SK-N-SH treated with all-trans-retinoic acid at 6 μM for 48 hours (cell line): ENCODE data around the gene ZBTB7C.

Experiments
- ATAC-seq: fragments of 200-7000 bp; cut with Tn5 transposase; 3 replicates; pipeline ENCODE4 v1.9.1; 2020; ENCODE audit warnings: mild to moderate bottlenecking, moderate library complexity
- ARNTL ChIP-seq: fragments of 450-650 bp; formaldehyde crosslinking; IDR thresholded peaks from 2 replicates; pipeline ENCODE4 v1.5.0; 2020; ENCODE audit warnings: low read depth, mild to moderate bottlenecking, moderate library complexity, borderline replicate concordance
- CSDC2 ChIP-seq: fragments of 250-450 bp; sonication (Bioruptor Pico); IDR thresholded peaks from 2 replicates; pipeline ENCODE4 v1.5.0; 2020; ENCODE audit warnings: mild to moderate bottlenecking, moderate library complexity
- ESRRG ChIP-seq: fragments of 250-450 bp; sonication (Bioruptor Pico); IDR thresholded peaks from 2 replicates; pipeline ENCODE4 v1.6.1; 2021; ENCODE audit warnings: mild to moderate bottlenecking
- GLIS3 ChIP-seq: fragments of 250-450 bp; sonication (Bioruptor Pico); IDR thresholded peaks from 2 replicates; pipeline ENCODE4 v1.5.0; 2020; ENCODE audit warnings: mild to moderate bottlenecking, moderate library complexity
- ISL1 ChIP-seq: fragments of 250-450 bp; sonication (Bioruptor Pico); IDR thresholded peaks from 2 replicates; pipeline ENCODE4 v2.1.2; 2022; ENCODE audit warnings: mild to moderate bottlenecking, moderate library complexity
- POU6F1 ChIP-seq: fragments of 250-450 bp; sonication (Bioruptor Pico); IDR thresholded peaks from 2 replicates; pipeline ENCODE4 v1.8.0; 2021; ENCODE audit warnings: low read depth, mild to moderate bottlenecking, moderate library complexity, borderline replicate concordance
- PPARA ChIP-seq: fragments of 250-450 bp; sonication (Bioruptor Pico); IDR thresholded peaks from 2 replicates; pipeline ENCODE4 v1.5.0; 2020; ENCODE audit warnings: mild to moderate bottlenecking, borderline replicate concordance
- RARB ChIP-seq: fragments of 250-450 bp; sonication (Bioruptor Pico); IDR thresholded peaks from 2 replicates; pipeline ENCODE4 v1.8.0; 2021; ENCODE audit warnings: mild to moderate bottlenecking, moderate library complexity
- TCF4 ChIP-seq: fragments of 250-450 bp; sonication (Bioruptor Pico); IDR thresholded peaks from 2 replicates; pipeline ENCODE4 v1.8.0; 2021; ENCODE audit warnings: mild to moderate bottlenecking, moderate library complexity, borderline replicate concordance
- TOX ChIP-seq: fragments of 250-450 bp; sonication (Bioruptor Pico); IDR thresholded peaks from 2 replicates; pipeline ENCODE4 v1.8.0; 2021; ENCODE audit warnings: mild to moderate bottlenecking, moderate library complexity, borderline replicate concordance
- ZFP3 ChIP-seq: fragments of 250-450 bp; sonication (Bioruptor Pico); IDR thresholded peaks from 2 replicates; pipeline ENCODE4 v1.5.0; 2020; ENCODE audit warnings: mild to moderate bottlenecking, moderate library complexity
- ZFP30 ChIP-seq: fragments of 450-650 bp; formaldehyde crosslinking; IDR thresholded peaks from 2 replicates; pipeline ENCODE4 v1.5.0; 2022; ENCODE audit warnings: mild to moderate bottlenecking, moderate library complexity
- ZNF8 ChIP-seq: fragments of 450-650 bp; formaldehyde crosslinking; IDR thresholded peaks from 2 replicates; pipeline ENCODE4 v1.5.0; 2020; ENCODE audit warnings: mild to moderate bottlenecking, moderate library complexity
- TF ChIP-seq, protein P1 (sequence below): fragments of 250-450 bp; sonication (Bioruptor Pico); IDR thresholded peaks from 2 replicates; pipeline ENCODE4 v1.5.1; 2020; ENCODE audit warnings: low read depth, mild to moderate bottlenecking, moderate library complexity
- TF ChIP-seq, protein P2 (sequence below): fragments of 250-450 bp; sonication (Bioruptor Pico); IDR thresholded peaks from 2 replicates; pipeline ENCODE4 v1.8.0; 2020; ENCODE audit warnings: mild to moderate bottlenecking, moderate library complexity, borderline replicate concordance
- TF ChIP-seq, protein P3 (sequence below): fragments of 250-450 bp; sonication (Bioruptor Pico); IDR thresholded peaks from 2 replicates; pipeline ENCODE4 v1.5.0; 2020; ENCODE audit warnings: mild to moderate bottlenecking, moderate library complexity
- TF ChIP-seq, protein P4 (sequence below): fragments of 250-450 bp; sonication (Bioruptor Pico); IDR thresholded peaks from 2 replicates; pipeline ENCODE4 v1.5.1; 2021; ENCODE audit warnings: mild to moderate bottlenecking, moderate library complexity

The ZBTB7C gene

GRCh38 chr18:48138210-48138609 is 271.0 kb downstream of the ZBTB7C start (continued):
- TF ChIP-seq ESRRG: no peak

DNA sequence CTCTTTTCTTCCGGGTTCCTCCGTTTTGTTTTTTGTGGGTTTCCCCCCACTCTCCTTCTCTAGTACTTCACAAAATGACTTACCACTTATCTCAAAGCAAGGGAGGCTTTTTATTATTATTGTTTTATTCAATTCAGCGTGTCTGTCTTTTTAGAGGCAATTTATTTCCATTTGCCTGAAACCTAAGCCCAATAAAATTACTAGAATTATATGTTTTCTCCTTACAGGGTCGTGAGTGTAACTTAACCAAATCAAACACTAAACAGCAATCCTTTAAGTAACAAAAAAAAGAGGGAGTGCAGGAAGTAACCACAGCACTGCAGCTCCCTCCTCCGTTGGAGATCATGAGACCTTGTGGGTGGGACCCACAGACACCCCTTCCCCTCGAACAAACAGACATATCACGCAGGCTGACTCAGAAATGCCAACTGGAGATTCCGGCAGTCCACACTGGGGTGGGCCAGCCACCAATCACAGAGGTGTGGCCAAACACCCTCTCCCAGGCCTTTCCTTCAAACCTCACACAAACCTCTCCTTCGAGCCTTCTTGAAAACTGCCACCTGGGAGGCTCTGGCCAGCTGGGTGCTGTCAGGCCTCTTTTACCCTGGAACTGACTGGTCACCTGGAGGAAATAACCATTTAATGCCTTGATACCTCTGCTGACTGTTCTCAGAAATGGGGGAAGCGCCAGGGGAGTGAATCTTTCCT is 271.7 kb downstream of the ZBTB7C start:
- ATAC-seq: no peak
- TF ChIP-seq TOX (CRISPR knock-in tag): no peak
- TF ChIP-seq, protein P1, sequence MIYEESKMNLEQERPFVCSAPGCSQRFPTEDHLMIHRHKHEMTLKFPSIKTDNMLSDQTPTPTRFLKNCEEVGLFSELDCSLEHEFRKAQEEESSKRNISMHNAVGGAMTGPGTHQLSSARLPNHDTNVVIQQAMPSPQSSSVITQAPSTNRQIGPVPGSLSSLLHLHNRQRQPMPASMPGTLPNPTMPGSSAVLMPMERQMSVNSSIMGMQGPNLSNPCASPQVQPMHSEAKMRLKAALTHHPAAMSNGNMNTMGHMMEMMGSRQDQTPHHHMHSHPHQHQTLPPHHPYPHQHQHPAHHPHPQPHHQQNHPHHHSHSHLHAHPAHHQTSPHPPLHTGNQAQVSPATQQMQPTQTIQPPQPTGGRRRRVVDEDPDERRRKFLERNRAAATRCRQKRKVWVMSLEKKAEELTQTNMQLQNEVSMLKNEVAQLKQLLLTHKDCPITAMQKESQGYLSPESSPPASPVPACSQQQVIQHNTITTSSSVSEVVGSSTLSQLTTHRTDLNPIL (CRISPR knock-in tag): no peak
- TF ChIP-seq ZFP30: no peak
- no peak for TF ChIP-seq POU6F1 (CRISPR knock-in tag)
- no peak for TF ChIP-seq ZFP3 (CRISPR knock-in tag)
- TF ChIP-seq, protein P2, sequence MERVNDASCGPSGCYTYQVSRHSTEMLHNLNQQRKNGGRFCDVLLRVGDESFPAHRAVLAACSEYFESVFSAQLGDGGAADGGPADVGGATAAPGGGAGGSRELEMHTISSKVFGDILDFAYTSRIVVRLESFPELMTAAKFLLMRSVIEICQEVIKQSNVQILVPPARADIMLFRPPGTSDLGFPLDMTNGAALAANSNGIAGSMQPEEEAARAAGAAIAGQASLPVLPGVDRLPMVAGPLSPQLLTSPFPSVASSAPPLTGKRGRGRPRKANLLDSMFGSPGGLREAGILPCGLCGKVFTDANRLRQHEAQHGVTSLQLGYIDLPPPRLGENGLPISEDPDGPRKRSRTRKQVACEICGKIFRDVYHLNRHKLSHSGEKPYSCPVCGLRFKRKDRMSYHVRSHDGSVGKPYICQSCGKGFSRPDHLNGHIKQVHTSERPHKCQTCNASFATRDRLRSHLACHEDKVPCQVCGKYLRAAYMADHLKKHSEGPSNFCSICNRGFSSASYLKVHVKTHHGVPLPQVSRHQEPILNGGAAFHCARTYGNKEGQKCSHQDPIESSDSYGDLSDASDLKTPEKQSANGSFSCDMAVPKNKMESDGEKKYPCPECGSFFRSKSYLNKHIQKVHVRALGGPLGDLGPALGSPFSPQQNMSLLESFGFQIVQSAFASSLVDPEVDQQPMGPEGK: no peak
- TF ChIP-seq ARNTL (CRISPR knock-in tag): no peak
- TF ChIP-seq CSDC2 (CRISPR knock-in tag): no peak
- no peak for TF ChIP-seq TCF4 (CRISPR knock-in tag)
- TF ChIP-seq ESRRG: no peak
- TF ChIP-seq, protein P3, sequence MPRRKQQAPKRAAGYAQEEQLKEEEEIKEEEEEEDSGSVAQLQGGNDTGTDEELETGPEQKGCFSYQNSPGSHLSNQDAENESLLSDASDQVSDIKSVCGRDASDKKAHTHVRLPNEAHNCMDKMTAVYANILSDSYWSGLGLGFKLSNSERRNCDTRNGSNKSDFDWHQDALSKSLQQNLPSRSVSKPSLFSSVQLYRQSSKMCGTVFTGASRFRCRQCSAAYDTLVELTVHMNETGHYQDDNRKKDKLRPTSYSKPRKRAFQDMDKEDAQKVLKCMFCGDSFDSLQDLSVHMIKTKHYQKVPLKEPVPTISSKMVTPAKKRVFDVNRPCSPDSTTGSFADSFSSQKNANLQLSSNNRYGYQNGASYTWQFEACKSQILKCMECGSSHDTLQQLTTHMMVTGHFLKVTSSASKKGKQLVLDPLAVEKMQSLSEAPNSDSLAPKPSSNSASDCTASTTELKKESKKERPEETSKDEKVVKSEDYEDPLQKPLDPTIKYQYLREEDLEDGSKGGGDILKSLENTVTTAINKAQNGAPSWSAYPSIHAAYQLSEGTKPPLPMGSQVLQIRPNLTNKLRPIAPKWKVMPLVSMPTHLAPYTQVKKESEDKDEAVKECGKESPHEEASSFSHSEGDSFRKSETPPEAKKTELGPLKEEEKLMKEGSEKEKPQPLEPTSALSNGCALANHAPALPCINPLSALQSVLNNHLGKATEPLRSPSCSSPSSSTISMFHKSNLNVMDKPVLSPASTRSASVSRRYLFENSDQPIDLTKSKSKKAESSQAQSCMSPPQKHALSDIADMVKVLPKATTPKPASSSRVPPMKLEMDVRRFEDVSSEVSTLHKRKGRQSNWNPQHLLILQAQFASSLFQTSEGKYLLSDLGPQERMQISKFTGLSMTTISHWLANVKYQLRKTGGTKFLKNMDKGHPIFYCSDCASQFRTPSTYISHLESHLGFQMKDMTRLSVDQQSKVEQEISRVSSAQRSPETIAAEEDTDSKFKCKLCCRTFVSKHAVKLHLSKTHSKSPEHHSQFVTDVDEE (CRISPR knock-in tag): no peak
- no peak for TF ChIP-seq RARB (CRISPR knock-in tag)

DNA sequence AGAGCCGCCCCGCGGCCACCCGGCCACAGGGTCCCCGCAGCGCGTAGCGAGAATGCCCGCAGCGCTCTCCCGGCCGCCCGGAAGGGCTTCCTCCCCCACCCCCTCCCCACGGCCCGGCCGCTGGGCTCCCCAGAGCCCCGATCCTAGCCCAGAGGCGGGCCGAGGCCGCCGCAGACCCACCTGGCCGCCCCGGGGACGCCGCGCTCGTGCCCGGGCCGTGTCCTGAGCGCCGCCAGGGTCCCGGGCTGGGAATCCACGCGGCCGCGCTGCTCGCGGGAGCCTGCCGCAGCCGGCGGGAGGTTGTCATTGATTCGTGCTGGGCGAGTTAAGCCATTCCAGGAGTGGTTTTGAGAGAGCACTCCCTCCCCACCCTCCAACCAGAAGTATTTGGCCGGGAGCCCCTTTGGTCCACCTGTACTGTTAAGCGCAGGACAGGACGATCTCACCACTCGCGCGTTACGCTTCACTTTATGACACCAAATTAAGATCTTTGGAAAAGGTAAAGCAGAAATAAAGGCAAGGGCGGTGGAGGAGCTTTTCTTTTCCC is 272.3 kb downstream of the ZBTB7C start:
- no peak; the same call in 2 of the 3 replicates for ATAC-seq
- TF ChIP-seq CSDC2 (CRISPR knock-in tag) (no peak), ZNF8 (CRISPR knock-in tag) (no peak), ZFP3 (CRISPR knock-in tag) (no peak), ZFP30 (no peak), GLIS3 (CRISPR knock-in tag) (no peak), ISL1 (no peak), PPARA (CRISPR knock-in tag) (no peak)
- TF ChIP-seq, protein P4, sequence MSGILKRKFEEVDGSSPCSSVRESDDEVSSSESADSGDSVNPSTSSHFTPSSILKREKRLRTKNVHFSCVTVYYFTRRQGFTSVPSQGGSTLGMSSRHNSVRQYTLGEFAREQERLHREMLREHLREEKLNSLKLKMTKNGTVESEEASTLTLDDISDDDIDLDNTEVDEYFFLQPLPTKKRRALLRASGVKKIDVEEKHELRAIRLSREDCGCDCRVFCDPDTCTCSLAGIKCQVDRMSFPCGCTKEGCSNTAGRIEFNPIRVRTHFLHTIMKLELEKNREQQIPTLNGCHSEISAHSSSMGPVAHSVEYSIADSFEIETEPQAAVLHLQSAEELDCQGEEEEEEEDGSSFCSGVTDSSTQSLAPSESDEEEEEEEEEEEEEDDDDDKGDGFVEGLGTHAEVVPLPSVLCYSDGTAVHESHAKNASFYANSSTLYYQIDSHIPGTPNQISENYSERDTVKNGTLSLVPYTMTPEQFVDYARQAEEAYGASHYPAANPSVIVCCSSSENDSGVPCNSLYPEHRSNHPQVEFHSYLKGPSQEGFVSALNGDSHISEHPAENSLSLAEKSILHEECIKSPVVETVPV (CRISPR knock-in tag): no peak
- TF ChIP-seq, protein P2: no peak
